DMS53 (cell line): ENCODE measurements around the gene YPEL2.
"Not testable (repeated sequence)": the region's sequence is repeated elsewhere in the genome, so short reads cannot be mapped to it uniquely, and the experiment has no call there.

ENCODE experiments used
- DNase-seq: peaks from one replicate; lab custom pipeline; 2025; lab: John Stamatoyannopoulos, UW

The YPEL2 gene

DNA sequence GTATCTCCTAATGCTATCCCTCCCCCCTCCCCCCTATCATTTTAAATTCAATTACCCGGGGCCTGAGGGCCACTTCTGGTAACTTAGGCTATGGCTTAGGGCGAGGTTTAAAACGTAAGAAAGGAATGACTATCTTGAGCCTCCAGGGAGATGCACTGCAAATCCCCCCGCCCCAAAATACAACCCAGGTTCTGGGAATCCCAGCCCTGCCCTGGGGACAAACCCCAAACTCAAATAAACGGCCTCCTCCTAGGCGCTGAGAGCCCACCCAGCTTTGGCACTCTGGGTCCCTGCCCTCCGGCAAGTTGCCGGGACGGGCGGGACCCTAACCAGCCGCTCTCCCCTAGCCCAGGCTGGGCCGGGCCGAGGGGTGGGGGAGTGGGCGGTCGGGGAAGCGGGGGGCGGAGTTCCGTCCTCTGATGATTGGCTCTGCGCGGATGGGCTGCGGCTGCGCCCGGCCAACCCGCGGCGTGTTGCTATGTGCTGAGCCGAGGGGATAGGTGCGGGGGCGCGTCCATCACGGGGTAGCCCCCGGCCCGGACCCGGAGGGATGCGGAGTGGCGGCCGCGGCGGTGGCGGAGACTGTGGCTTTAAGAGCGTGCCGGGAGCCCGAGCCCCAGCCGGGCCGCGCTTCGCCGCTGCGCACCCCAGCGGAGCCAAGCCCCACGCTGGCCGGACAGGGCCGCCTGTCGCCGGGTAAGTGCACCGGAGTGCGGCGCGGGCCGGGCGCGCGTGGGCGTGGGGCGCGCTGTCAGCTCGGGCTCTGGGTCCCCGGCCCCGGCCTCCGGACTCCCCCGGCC is at the start of gene YPEL2:
TSS of gene YPEL2 (plus strand) at position 527 of the 800 bp plus-strand sequence. CDS start 21,755 bp downstream, outside the sequence.
- DNase-seq = peak; percentile 94

DNA sequence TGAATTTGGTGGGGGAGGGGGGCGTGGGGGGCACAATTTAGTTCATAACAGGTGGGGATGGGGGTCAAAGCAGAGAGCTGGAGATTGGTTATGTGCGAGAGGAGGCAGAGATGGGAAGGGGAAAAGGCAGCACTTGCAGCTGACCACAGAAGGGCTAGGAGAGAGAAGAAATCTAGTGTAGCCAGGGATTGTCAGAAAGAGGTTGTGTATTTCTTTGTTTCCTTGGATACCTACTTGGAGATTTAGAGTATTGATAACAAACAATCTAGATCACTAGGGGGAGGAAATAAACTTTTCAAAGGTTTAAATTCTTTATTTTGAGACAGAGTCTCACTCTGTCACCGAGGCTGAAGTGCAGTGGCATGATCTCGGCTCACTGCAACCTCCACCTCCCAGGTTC is 47.1 kb upstream of the YPEL2 start:
- DNase-seq = no peak

- no peak for DNase-seq
Measured at GRCh38 chr17:59287452-59287851, 44.0 kb upstream of the YPEL2 start.

DNA sequence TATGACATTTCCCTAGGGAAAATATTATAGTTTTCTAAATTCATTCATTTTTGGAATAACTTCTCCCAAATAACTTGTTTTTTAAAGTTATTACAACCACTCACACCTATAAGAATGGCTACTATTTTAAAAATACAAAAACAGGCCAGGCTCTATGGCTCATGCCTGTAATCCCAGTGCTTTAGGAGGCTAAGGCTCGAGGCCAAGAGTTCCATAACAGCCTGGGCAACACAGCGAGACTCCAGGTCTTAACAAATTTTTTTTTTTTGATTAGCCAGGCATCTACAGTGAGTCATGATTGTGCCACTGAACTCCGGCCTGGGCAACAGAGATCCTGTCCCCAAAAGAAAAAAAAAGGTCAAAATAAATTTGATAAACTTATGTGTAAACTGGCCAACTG is 43.6 kb upstream of the YPEL2 start:
- no peak for DNase-seq

DNA sequence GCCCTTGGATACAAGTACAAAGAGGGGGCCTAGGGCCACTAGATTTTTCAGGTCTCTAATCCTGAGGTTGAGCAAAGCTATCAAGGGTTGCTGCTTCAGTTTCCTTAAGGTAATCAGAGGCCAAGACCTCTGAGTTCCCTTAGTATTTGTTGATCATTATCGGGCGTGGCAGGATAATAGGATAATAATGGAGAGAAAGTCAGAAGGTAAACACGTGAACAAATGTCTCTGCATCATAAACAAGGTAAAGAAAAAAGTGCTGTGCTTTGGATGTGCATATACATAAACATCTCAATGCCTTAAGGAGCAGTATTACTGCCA is 41.5 kb upstream of the YPEL2 start:
- DNase-seq = no peak

DNA sequence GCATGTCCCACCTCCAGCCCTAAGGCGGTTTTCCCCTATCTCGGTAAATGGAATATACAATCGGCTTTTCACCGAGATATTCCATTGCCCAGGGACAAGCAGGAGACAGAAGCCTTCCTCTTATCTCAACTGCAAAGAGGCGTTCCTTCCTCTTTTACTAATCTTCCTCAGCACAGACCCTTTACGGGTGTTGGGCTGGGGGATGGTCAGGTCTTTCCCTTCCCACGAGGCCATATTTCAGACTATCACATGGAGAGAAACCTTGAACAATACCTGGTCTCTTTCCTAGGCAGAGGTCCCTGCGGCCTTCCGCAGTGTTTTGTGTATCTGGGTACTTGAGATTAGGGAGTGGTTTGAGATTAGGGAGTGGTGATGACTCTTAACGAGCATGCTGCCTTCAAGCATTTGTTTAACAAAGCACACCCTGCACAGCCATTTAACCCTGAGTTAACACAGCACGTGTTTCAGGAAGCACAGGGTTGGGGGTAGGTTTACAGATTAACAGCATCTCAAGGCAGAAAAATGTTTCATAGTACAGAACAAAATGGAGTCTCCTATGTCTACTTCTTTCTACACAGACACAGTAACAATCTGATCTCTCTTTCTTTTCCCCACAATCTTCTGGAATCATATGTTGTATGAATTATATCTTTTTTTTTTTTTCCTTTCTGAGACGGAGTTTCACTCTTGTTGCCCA is 41.0 kb upstream of the YPEL2 start:
- peak; percentile 3 for DNase-seq

DNA sequence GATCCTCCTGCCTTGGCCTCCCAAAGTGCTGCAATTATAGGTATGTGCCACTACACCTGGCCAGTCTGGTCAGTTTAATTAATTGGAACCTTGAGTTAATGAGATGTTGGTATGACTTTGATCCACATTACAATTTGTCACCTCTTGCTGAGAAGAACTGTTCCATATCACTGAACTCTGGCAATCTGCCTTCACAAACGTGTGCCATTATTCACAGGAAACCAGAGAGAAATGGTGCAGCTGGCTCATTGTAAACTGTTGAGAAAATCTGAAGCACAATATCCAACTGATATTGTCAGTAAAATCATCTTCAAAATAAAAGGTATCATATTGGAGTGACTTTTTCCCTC is 39.3 kb upstream of the YPEL2 start:
- no peak for DNase-seq

- DNase-seq = no peak
Measured at GRCh38 chr17:59296190-59296589, 35.3 kb upstream of the YPEL2 start.

GRCh38 chr17:59298521-59298920 is 32.9 kb upstream of the YPEL2 start:
- DNase-seq = no peak

DNA sequence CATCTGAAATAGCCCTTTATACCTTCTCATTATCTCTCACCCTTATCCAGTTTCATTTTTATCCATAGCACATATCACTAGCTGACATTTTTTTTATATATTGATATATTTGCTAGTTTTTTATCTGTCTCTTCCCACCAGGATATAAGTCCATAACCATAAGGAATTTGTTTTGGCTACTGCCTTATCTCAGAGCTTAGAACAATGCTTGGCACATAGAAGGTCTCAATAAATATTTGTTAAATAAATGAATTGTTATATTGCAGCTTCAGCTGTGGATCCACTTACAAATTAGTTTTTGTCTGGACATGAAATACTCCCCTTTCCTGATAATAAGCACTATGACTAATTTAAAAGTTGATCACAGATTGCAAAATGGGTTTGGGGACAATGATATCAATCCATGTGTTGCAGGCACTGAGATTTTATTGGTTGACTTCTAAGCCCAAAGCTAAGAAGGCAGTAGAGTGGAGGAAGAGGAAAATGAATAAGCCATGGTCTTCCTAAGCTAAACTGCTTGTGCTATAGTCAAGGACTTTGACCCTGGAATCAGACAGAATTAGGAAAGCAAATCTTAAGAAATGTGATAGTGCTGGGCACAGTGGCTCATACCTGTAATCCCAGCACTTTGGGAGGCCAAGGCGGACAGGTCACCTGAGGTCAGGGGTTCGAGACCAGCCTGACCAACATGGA is 31.9 kb upstream of the YPEL2 start:
- DNase-seq = no peak

- no peak for DNase-seq
Measured at GRCh38 chr17:59300941-59301340, 30.5 kb upstream of the YPEL2 start.

DNA sequence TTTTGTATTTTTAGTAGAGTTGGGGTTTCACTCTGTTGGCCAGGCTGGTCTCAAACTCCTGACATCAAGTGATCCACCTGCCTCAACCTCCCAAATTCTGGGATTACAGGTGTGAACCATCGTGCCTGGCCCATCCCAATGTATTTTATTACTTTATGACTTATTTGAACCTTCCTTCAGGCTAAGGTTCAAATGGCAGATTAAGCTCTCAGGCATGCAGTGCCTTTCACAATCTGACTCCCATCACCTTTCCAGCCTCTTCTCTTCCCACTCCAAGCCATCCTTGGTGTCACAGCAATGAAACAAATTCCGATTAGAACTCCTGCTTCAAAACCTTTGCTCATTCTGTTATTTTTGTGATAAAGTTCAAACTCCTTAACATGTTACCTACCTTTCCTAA is 26.6 kb upstream of the YPEL2 start:
- DNase-seq = no peak

DNA sequence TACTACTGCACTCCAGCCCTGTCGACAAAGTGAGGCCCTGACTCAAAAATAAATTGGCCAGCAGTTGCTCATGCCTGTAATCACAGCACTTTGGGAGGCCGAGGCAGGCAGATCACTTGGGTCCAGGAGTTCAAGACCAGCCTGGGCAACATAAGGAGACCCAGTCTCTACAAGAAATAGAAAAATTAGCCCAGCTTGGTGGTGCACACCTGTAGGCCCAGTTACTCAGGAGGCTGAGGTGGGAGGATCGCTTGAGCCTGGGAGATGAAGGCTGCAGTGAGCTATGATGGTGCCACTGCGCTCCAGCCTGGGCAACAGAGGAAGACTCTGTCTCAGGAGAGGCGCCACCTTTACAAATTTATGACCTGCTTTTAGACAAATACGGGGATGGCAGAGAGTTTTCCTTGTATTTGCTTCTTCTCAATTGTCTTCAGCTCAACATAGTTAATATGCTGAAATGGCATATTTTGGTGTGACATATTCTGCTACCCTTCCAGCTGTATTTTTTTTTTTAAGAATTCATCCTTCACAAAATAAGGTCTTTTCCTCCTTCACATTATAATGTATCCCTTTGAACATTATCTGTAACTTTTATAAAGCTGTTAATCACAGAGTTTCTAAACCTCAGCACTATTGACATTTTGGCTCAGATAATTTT is 21.1 kb upstream of the YPEL2 start:
- DNase-seq = no peak

GRCh38 chr17:59311051-59311468 is 20.4 kb upstream of the YPEL2 start:
- peak; percentile 77 for DNase-seq

GRCh38 chr17:59311521-59311920 is 19.9 kb upstream of the YPEL2 start:
- not testable (repeated sequence) for DNase-seq

DNA sequence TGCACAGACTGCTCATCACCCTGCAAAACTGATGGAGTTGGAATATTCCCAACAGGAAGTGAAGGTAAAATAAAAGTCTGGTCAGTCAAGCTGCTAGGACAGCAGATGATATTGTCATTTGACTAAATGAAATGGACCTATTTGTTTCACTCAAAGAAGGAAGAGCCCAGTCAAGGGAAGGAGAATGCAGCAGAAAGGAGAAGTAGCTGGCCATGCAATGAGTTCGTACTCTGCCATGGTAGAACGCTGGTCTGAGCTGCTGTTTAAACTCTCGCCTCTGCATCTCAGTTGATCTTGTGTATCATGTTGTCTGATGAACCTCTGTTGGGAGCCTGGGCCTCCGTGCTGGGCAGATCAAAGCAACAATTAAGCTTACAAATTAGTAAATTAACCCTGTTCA is 15.6 kb upstream of the YPEL2 start:
- no peak for DNase-seq

DNA sequence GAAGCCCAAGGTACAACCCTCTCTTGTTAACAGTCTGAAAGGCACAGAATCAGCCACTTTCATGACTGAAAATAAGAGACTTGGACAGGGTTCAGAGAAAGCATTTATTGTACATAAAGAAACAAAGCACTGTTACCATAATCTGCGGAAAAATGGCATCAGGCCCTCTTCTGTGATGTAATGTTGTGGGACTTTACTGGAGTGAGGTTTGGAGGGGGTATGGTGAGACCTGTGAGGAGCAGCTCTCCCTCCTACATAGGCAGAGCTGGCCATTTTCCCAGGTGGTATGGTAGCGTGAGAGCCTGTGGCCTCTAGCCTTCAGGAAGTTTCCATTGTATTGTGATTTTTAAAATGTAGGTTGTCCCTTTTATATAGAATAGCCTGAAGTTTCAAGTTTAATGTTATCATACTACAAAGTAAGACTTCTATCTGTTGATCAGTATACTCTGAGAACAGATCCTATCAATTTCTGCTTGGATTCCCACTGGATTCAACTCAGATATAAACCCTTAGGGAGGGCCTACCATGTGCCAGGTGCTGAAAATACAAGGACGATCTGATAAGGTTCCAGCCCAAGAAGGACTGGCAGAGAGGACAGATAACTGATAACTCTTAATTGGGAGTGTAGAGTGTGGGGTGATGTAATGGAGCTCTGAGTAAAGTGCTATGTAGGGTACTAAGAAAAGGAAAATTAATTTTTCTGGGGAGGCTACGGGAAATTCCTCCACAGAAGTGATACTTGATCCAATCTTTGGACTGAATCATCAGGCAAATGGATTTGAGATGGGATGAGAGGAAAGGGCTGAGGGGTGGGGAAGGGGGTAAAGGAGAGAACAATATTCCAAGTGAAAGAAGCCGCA is 4.1 kb upstream of the YPEL2 start:
- DNase-seq = no peak

DNA sequence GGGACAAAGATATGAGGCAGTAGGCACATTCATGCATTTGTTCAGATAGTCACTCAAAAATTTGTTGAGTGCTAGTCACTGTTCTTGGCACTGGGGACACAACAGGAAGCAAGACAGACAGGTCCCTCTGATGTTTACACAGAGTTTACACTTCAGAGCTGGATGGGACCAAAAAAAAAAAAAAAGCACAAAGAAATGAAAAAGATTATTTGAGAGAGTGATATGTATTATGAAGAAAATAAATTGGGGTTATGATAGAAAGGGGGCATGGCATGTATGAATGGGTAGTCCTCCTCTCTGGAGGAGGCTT is 3.5 kb upstream of the YPEL2 start:
- peak; percentile 33 for DNase-seq

DNA sequence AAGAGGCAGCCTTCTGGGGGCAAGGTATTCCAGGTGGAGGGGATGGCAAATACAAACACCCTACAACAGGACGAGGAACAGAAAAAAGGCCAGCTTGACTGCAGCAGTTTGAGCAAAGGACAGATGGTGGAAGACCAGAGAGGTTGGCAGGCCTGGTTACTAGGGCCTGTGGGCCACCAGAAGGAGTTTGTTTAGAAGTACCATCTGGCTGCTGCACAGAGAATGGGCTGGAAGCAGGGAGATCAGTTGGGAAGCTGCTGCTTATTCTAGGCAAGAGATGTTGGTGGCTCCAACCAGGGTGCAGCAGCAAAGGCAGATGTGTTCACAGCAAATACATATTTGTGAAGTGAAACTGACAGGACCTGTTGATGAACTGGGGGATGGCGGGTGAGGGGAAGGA is 2.9 kb upstream of the YPEL2 start:
- DNase-seq = peak; percentile 15

DNA sequence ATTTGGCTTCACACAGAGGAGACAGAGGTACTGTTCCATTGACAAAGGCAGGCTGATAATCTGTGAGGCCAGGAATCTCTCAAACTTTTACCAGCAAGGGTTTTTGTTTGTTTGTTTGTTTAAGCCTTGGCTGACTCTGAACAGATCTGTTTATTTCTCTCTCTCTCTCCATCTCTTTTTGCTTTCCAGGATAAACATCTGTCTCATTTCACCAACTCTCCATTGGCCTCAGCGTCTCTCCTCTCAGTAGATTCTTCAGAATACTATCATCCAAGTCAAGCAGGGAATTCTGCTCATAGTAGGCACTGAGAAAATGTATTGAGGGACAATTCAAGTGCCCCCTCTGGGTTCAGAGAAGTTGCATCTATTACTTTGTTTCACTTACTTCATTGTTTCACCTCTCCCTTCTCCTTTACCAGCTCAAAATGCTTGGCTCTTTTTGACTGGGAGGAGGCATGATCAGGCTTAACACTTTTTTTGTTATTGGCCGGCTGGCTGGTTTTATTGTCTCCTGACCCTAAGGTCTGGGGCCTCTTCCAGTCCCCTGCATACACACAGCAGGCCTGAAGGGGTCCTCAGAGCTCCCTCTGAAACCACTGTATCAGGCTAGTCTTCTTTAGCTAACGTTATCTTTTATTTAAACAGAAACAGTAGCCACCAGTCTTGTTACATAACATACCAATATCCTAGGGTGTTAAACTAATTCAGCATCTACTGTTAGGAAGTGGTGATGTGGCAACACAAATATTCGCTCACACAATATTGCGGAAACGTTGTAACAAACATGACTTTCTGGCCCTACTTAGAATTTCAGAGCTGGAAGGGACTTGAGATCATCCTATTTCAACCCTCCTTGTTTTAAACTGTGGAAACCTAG is 2.0 kb upstream of the YPEL2 start:
- peak; percentile 85 for DNase-seq
